GM12878 (cell line): ENCODE measurements around the gene PI4KA.

Experiments
- EZH2 ChIP-seq: IDR thresholded peaks from 2 replicates; pipeline ENCODE4 v1.6.1; 2012; ENCODE audit warnings: low read depth, mild to moderate bottlenecking, control low read depth, inconsistent platforms, low read length, borderline replicate concordance; ENCODE audit not compliant: control insufficient read depth
- NFYB ChIP-seq: IDR thresholded peaks from 2 replicates; pipeline ENCODE4 v1.6.1; 2011; ENCODE audit warnings: low read depth, mild to moderate bottlenecking, low read length, improper control_type of control experiment, moderate library complexity; ENCODE audit not compliant: insufficient read depth
- SREBF2 ChIP-seq: IDR thresholded peaks from 2 replicates; pipeline ENCODE4 v1.6.1; 2012; ENCODE audit warnings: mild to moderate bottlenecking, low read length
- YY1 ChIP-seq: IDR thresholded peaks from 2 replicates; pipeline ENCODE4 v1.6.1; 2011; ENCODE audit warnings: low read depth, mild to moderate bottlenecking, low read length
- TF ChIP-seq, protein P1 (sequence below), 3 experiments: IDR thresholded peaks in 2 of 3; conservative IDR thresholded peaks in 1 of 3; 2 replicates each; pipeline ENCODE4 v1.5.1; 2011; ENCODE audit warnings: low read depth in 3 of 3, low read length in 3 of 3, mild to moderate bottlenecking in 3 of 3, control low read depth in 2 of 3, moderate library complexity in 2 of 3, inconsistent platforms in 1 of 3, mixed read lengths in 1 of 3; ENCODE audit not compliant: control insufficient read depth in 2 of 3, insufficient read depth in 1 of 3; ENCODE audit errors: extremely low read depth in 1 of 3
- TF ChIP-seq, protein P2 (sequence below): IDR thresholded peaks from 2 replicates; pipeline ENCODE4 v1.6.1; 2012; ENCODE audit warnings: low read depth, low read length, improper control_type of control experiment
- TF ChIP-seq, protein P3 (sequence below): IDR thresholded peaks from 2 replicates; pipeline ENCODE4 v1.6.1; 2012; ENCODE audit warnings: low read length, inconsistent platforms

DNA sequence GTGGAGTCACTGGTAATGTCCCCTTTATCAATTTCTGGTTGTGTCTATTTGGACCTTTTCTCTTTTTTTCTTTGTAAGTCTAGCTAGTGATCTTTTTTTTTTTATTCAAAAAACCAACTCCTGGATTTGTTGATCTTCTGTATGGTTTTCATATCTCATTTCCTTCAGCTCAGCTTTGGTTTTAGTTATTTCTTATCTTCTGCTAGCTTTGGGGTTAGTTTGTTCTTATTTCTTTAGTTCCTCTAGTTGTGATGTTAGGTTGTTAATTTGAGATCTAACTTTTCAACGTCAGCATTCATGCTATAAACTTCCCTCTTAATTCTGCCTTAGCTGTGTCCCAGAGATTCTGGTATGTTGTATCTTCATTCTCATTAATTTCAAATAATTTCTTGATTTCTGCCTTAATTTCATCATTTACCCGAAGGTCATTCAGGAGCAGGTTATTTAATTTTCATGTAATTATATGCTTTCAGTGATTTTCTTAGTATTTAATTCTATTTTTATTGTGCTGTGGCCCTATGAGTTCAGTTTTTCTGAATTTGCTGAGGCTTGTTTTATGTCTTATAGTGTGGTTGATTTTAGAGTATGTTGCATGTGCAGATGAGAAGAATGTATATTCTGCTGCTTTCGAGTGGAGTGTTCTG is 29.0 kb downstream of the PI4KA start:
- TF ChIP-seq, protein P1, sequence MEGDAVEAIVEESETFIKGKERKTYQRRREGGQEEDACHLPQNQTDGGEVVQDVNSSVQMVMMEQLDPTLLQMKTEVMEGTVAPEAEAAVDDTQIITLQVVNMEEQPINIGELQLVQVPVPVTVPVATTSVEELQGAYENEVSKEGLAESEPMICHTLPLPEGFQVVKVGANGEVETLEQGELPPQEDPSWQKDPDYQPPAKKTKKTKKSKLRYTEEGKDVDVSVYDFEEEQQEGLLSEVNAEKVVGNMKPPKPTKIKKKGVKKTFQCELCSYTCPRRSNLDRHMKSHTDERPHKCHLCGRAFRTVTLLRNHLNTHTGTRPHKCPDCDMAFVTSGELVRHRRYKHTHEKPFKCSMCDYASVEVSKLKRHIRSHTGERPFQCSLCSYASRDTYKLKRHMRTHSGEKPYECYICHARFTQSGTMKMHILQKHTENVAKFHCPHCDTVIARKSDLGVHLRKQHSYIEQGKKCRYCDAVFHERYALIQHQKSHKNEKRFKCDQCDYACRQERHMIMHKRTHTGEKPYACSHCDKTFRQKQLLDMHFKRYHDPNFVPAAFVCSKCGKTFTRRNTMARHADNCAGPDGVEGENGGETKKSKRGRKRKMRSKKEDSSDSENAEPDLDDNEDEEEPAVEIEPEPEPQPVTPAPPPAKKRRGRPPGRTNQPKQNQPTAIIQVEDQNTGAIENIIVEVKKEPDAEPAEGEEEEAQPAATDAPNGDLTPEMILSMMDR (IDR thresholded peaks at IDR 0.05 in 2 of 3, conservative IDR thresholded peaks at IDR 0.05 in 1 of 3; ENCODE audit: control insufficient read depth in 2 of 3, extremely low read depth in 1 of 3, insufficient read depth in 1 of 3, low read depth in 3 of 3, low read length in 3 of 3) = no peak
- TF ChIP-seq NFYB (no peak), YY1 (no peak), SREBF2 (no peak), EZH2 (no peak)
- TF ChIP-seq, protein P2, sequence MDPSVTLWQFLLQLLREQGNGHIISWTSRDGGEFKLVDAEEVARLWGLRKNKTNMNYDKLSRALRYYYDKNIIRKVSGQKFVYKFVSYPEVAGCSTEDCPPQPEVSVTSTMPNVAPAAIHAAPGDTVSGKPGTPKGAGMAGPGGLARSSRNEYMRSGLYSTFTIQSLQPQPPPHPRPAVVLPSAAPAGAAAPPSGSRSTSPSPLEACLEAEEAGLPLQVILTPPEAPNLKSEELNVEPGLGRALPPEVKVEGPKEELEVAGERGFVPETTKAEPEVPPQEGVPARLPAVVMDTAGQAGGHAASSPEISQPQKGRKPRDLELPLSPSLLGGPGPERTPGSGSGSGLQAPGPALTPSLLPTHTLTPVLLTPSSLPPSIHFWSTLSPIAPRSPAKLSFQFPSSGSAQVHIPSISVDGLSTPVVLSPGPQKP = no peak
- TF ChIP-seq, protein P3, sequence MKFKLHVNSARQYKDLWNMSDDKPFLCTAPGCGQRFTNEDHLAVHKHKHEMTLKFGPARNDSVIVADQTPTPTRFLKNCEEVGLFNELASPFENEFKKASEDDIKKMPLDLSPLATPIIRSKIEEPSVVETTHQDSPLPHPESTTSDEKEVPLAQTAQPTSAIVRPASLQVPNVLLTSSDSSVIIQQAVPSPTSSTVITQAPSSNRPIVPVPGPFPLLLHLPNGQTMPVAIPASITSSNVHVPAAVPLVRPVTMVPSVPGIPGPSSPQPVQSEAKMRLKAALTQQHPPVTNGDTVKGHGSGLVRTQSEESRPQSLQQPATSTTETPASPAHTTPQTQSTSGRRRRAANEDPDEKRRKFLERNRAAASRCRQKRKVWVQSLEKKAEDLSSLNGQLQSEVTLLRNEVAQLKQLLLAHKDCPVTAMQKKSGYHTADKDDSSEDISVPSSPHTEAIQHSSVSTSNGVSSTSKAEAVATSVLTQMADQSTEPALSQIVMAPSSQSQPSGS = no peak
